ENCODE data around the gene TMOD1.
"Not testable (repeated sequence)": the region's sequence is repeated elsewhere in the genome, so short reads cannot be mapped to it uniquely, and the experiment has no call there.

The TMOD1 gene

DNA sequence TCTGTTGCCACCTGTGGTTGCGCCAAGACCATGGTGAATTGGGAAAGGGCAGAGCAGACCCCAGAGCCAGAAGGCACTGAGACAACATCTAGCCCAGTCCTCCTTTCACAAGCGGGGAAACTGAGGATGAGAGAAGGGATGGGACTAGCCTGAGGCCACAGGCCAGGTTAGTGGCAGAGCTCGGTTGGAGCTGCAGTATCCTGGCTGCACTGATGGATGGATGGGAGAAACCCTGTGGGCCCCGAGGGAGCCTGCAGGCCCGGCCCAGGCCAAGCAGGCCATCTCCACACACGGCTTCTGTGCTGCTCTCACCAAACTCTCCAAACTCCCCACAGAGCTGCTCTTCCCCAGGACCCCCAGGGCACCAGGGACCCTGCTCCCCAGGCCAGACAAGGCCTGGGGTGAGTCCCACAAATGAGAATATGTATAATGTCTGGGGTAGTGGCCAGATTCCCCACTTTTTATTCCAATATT is 71.5 kb downstream of the TMOD1 start:
- TF ChIP-seq CTCF (IDR thresholded peaks at IDR 0.05; ENCODE audit: extremely low read depth, missing control alignments), result no peak
- no peak for DNase-seq (ENCODE audit: low spot score)

DNA sequence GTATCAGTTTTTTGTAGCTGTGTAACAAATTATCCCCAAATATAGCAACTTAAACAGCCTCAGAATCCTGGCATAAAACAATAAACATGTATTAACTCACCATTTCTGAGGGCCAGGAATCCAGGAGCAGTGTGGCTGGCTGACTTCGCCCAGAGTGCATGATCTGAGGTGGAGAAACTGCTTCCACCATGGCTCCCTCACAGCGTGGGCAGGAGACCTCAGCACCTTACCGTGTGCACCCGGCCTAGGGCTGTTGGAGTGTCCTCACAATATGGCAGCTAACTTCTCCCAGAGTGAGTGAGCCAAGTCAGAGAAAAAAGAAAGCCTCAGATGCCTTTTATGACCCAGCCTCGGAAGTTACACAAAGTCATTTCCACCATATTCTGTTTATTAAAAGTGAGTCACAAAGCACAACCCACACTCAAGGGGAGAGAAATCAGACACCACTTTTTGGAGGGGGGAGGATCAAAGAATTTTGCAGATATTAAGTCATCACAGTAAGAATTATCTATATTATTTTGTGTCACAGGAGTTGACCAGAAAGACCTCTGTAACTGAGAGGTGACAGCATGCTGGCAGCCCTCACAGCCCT is 72.1 kb downstream of the TMOD1 start:
- no peak for TF ChIP-seq CTCF (IDR thresholded peaks at IDR 0.05; ENCODE audit: extremely low read depth, missing control alignments)
- no peak for DNase-seq (ENCODE audit: low spot score)

- not testable (repeated sequence) for DNase-seq (ENCODE audit: low spot score)
These were observed 72.7 kb downstream of the TMOD1 start for GRCh38 chr9:97574101-97574571.

DNA sequence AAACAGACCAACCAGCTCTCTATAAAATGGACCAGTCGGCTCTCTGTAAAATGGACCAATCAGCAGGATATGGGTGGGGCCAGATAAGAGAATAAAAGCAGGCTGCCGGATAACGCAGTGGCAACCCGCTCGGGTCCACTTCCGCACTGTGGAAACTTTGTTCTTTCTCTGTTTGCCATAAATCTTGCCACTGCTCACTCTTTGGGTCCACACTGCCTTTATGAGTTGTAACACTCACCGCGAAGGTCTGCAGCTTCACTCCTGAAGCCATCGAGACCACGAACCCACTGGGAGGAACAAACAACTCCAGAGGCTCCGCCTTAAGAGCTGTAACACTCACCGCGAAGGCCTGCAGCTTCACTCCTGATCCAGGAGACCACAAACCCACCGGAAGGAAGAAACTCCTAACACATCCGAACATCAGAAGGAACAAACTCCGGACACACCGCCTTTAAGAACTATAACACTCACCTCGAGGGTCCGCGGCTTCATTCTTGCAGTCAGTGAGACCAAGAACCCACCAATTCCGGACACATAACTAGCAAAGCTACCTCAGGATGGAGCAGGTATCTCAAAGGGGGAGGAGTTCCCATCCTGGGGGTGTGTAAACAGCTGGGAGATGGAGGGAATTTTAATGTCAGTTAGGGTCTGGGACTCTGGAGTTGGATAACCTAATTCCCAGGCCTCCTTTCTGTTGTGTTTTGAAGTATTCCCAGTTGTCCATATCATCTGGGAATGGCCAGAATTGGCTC is 73.6 kb downstream of the TMOD1 start:
- not testable (repeated sequence) for DNase-seq (ENCODE audit: low spot score)

DNA sequence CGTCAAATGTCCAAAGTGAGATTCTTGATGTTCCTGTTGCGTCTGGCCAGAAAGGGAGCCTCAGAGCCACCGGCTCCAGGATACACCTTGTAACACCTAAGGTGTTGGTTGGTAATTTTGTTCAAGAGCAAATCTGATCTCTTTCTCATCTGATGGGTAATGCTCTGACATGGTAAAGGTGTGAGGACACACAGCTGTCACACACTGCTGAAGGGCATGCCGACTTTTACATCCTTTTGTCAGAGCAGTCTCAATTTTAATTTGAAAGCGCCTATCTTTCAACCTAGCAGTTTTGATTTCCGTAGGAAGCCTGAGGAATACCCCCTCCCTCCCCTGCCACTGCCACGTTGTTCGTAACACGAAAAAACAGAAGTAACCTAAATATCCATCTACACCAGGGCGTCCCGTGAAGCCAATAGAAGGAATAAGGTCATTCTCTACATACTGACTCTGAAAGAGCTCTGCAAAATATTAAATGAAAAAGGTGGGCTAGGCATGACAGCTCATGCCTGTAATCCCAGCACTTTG is 74.3 kb downstream of the TMOD1 start:
- TF ChIP-seq CTCF (IDR thresholded peaks at IDR 0.05; ENCODE audit: extremely low read depth, missing control alignments), result no peak
- DNase-seq (ENCODE audit: low spot score), result no peak

- DNase-seq (ENCODE audit: low spot score), result no peak
- no peak for TF ChIP-seq CTCF (IDR thresholded peaks at IDR 0.05; ENCODE audit: extremely low read depth, missing control alignments)
These were observed 75.6 kb downstream of the TMOD1 start for GRCh38 chr9:97577051-97577450.

- TF ChIP-seq CTCF (IDR thresholded peaks at IDR 0.05; ENCODE audit: extremely low read depth, missing control alignments), result no peak
- DNase-seq (ENCODE audit: low spot score), result no peak
These were observed 77.4 kb downstream of the TMOD1 start for GRCh38 chr9:97578846-97579245.

GRCh38 chr9:97579914-97580313 is 78.4 kb downstream of the TMOD1 start:
- no peak for TF ChIP-seq CTCF (IDR thresholded peaks at IDR 0.05; ENCODE audit: extremely low read depth, missing control alignments)
- DNase-seq (ENCODE audit: low spot score), result no peak

DNA sequence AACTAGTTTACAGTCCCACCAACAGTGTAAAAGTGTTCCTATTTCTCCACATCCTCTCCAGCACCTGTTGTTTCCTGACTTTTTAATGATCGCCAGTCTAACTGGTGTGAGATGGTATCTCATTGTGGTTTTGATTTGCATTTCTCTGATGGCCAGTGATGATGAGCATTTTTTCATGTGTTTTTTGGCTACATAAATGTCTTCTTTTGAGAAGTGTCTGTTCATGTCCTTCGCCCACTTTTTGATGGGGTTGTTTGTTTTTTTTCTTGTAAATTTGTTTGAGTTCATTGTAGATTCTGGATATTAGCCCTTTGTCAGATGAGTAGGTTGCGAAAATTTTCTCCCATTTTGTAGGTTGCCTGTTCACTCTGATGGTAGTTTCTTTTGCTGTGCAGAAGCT is 80.1 kb downstream of the TMOD1 start:
- DNase-seq (ENCODE audit: low spot score), result not testable (repeated sequence)

- not testable (repeated sequence) for DNase-seq (ENCODE audit: low spot score)
These were observed 83.3 kb downstream of the TMOD1 start for GRCh38 chr9:97584778-97585177.

- DNase-seq (ENCODE audit: low spot score), result not testable (repeated sequence)
These were observed 85.4 kb downstream of the TMOD1 start for GRCh38 chr9:97586909-97587308.
